Measurements from ENCODE around the gene KIF3A. TPM values are rescaled to one million over a fixed set of nuclear protein-coding genes. Genes with fewer than 3 reads are reported as not detected.

KIF3A gene
- total RNA-seq, 1 experiment from 2014 or later: 13.2 TPM

DNA sequence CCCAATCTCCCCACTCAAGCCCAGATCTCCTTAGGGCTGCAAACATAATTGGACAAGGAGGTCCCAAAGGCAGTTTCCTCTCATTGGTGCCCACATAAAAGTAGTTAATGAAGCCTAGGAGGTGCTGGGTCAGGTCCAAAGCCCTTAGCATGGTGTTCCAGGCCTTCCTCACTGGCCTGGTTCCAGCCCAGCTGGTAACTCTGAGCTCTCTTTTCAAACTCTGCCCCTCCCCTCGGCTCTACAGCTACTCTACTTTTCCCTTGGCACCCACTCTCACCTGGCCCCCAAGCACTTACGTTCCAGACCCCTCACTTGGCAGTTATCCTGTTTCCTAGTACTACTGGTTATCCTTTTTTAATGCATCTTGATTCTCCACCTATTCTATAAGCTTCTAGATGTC is 29.8 kb upstream of the KIF3A start:
- Histone ChIP-seq H3K14ac (ENCODE audit: insufficient read depth, low read length) (no peak overlapping the region), H3K9ac (ENCODE audit: extremely low read depth, insufficient read length, low read length) (no peak overlapping the region), H4K8ac (replicated peaks; ENCODE audit: insufficient read length, low read depth, low read length) (no peak overlapping the region), H3K56ac (ENCODE audit: insufficient read length, low read depth, low read length) (no peak overlapping the region), H3K4ac (ENCODE audit: low read depth, low read length) (no peak overlapping the region), H3K4me1 (ENCODE audit: insufficient read depth, low read length) (peaks cover 3% of the 10 kb centered on the region; the same call in 1 of the 2 replicates), H3K23me2 (ENCODE audit: insufficient read length, low read depth, low read length, poor library complexity, severe bottlenecking) (no peaks in the 10 kb centered on the region), H2BK15ac (ENCODE audit: low read depth, low read length) (no peak overlapping the region), H4K5ac (ENCODE audit: insufficient read length, low read depth, low read length) (no peak overlapping the region), H3K4me2 (ENCODE audit: insufficient read depth, insufficient read length, low read length) (no peak overlapping the region), H4K20me1 (ENCODE audit: control insufficient read depth, insufficient read depth, insufficient read length) (peaks cover 2% of the 10 kb centered on the region), H2BK120ac (ENCODE audit: low read depth, low read length, poor library complexity, severe bottlenecking) (no peak overlapping the region), H3K18ac (ENCODE audit: insufficient read length, low read depth, low read length) (no peak overlapping the region), H2AK5ac (ENCODE audit: insufficient read length, low read length) (no peak overlapping the region), H3K79me1 (ENCODE audit: insufficient read depth, low read depth, low read length, poor library complexity, severe bottlenecking) (no peaks in the 10 kb centered on the region), H3K9me3 (ENCODE audit: control insufficient read depth, low read depth, low read length) (no peaks in the 10 kb centered on the region), H3K27ac (ENCODE audit: insufficient read length, low read depth, low read length) (no peak overlapping the region), H3T11ph (ENCODE audit: low read length) (no peak overlapping the region), H4K91ac (ENCODE audit: insufficient read length, low read depth, low read length) (no peak overlapping the region), H2AFZ (ENCODE audit: low read length) (no peak overlapping the region), H2BK20ac (ENCODE audit: low read depth, low read length, poor library complexity, severe bottlenecking) (no peak overlapping the region), H3K27me3 (ENCODE audit: insufficient read depth, low read length) (no peaks in the 10 kb centered on the region), H2BK12ac (ENCODE audit: insufficient read length, low read depth, low read length) (no peak overlapping the region), H2BK5ac (ENCODE audit: insufficient read length, low read length) (no peak overlapping the region), H3K79me2 (ENCODE audit: insufficient read depth, low read length) (no peaks in the 10 kb centered on the region), H3K23ac (ENCODE audit: insufficient read length, low read depth, low read length) (no peak overlapping the region)
- no peak overlapping the region for H3K27ac Mint-ChIP-seq
- no peak for DNase-seq
- no CpG with 5 or more reads among the region's 2 CpGs for WGBS (ENCODE audit: extremely low coverage, insufficient read length, low lambda C conversion rate)
- no peak overlapping the region for H3K4me3 Mint-ChIP-seq
- H3K27me3 Mint-ChIP-seq (ENCODE audit: low read depth): peaks cover 6% of the 10 kb centered on the region; the same call in 1 of the 2 replicates
- H3K4me1 Mint-ChIP-seq: peaks cover 16 to 18% of the 10 kb centered on the region in 2 experiments
- TF ChIP-seq, protein P1, sequence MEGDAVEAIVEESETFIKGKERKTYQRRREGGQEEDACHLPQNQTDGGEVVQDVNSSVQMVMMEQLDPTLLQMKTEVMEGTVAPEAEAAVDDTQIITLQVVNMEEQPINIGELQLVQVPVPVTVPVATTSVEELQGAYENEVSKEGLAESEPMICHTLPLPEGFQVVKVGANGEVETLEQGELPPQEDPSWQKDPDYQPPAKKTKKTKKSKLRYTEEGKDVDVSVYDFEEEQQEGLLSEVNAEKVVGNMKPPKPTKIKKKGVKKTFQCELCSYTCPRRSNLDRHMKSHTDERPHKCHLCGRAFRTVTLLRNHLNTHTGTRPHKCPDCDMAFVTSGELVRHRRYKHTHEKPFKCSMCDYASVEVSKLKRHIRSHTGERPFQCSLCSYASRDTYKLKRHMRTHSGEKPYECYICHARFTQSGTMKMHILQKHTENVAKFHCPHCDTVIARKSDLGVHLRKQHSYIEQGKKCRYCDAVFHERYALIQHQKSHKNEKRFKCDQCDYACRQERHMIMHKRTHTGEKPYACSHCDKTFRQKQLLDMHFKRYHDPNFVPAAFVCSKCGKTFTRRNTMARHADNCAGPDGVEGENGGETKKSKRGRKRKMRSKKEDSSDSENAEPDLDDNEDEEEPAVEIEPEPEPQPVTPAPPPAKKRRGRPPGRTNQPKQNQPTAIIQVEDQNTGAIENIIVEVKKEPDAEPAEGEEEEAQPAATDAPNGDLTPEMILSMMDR (conservative IDR thresholded peaks at IDR 0.05): no peak
- no peaks in the 10 kb centered on the region for H3K9me3 Mint-ChIP-seq
- peaks cover 3 to 16% (median 15%) of the 10 kb centered on the region in 3 experiments; a peak in 6 of 7 replicates for H3K36me3 Mint-ChIP-seq (ENCODE audit: insufficient read depth in 1 of 3, low read depth in 3 of 3)
